Activated CD4-positive, alpha-beta T cell treated with anti-CD3 and anti-CD28 coated beads for 1 hour (primary cell): ENCODE results near the gene FMN2.
"Not testable (repeated sequence)": the region's sequence is repeated elsewhere in the genome, so short reads cannot be mapped to it uniquely, and the experiment has no call there.

Source experiments
- DNase-seq: peaks from one replicate; pipeline ENCODE4 v3.0.0-alpha.2; 2020

Gene FMN2

GRCh38 chr1:240320659-240321058 lies 229.0 kb downstream of the FMN2 start:
- DNase-seq = no peak

GRCh38 chr1:240322943-240323342 lies 231.3 kb downstream of the FMN2 start:
- no peak for DNase-seq

GRCh38 chr1:240328382-240328781 lies 236.7 kb downstream of the FMN2 start:
- not testable (repeated sequence) for DNase-seq

GRCh38 chr1:240329443-240329842 lies 237.8 kb downstream of the FMN2 start:
- no peak for DNase-seq

- no peak for DNase-seq
These were observed 241.0 kb downstream of the FMN2 start for GRCh38 chr1:240332672-240333071.

- DNase-seq = no peak
These were observed 246.1 kb downstream of the FMN2 start for GRCh38 chr1:240337781-240338180.

GRCh38 chr1:240338837-240339236 lies 247.2 kb downstream of the FMN2 start:
- no peak for DNase-seq

GRCh38 chr1:240341365-240342250 lies 249.9 kb downstream of the FMN2 start:
- DNase-seq = no peak

- DNase-seq = no peak
These were observed 250.6 kb downstream of the FMN2 start for GRCh38 chr1:240342251-240342625.

GRCh38 chr1:240343045-240343444 lies 251.4 kb downstream of the FMN2 start:
- no peak for DNase-seq

GRCh38 chr1:240343966-240344365 lies 252.3 kb downstream of the FMN2 start:
- no peak for DNase-seq

- no peak for DNase-seq
These were observed 253.2 kb downstream of the FMN2 start for GRCh38 chr1:240344918-240345317.

GRCh38 chr1:240349695-240350094 lies 258.0 kb downstream of the FMN2 start:
- no peak for DNase-seq

- DNase-seq = no peak
These were observed 259.2 kb downstream of the FMN2 start for GRCh38 chr1:240350910-240351331.

- no peak for DNase-seq
These were observed 260.0 kb downstream of the FMN2 start for GRCh38 chr1:240351690-240352089.

GRCh38 chr1:240352769-240353168 lies 261.1 kb downstream of the FMN2 start:
- no peak for DNase-seq

GRCh38 chr1:240356568-240356967 lies 264.9 kb downstream of the FMN2 start:
- no peak for DNase-seq

- DNase-seq = no peak
These were observed 270.4 kb downstream of the FMN2 start for GRCh38 chr1:240362046-240362445.

- no peak for DNase-seq
These were observed 271.1 kb downstream of the FMN2 start for GRCh38 chr1:240362826-240363225.

GRCh38 chr1:240363315-240363714 lies 271.6 kb downstream of the FMN2 start:
- no peak for DNase-seq

- no peak for DNase-seq
These were observed 272.2 kb downstream of the FMN2 start for GRCh38 chr1:240363914-240364313.

- DNase-seq = no peak
These were observed 275.0 kb downstream of the FMN2 start for GRCh38 chr1:240366636-240367035.

GRCh38 chr1:240385551-240385950 lies 293.9 kb downstream of the FMN2 start:
- DNase-seq = no peak

GRCh38 chr1:240385985-240386978 lies 294.6 kb downstream of the FMN2 start:
- DNase-seq = no peak
